ENCODE data around the gene HSD11B1L. TPM values are rescaled to one million over a fixed set of nuclear protein-coding genes. Genes with fewer than 3 reads are reported as not detected.

The HSD11B1L gene
- total RNA-seq, 1 experiment from 2014 or later, result 6.0 TPM

DNA sequence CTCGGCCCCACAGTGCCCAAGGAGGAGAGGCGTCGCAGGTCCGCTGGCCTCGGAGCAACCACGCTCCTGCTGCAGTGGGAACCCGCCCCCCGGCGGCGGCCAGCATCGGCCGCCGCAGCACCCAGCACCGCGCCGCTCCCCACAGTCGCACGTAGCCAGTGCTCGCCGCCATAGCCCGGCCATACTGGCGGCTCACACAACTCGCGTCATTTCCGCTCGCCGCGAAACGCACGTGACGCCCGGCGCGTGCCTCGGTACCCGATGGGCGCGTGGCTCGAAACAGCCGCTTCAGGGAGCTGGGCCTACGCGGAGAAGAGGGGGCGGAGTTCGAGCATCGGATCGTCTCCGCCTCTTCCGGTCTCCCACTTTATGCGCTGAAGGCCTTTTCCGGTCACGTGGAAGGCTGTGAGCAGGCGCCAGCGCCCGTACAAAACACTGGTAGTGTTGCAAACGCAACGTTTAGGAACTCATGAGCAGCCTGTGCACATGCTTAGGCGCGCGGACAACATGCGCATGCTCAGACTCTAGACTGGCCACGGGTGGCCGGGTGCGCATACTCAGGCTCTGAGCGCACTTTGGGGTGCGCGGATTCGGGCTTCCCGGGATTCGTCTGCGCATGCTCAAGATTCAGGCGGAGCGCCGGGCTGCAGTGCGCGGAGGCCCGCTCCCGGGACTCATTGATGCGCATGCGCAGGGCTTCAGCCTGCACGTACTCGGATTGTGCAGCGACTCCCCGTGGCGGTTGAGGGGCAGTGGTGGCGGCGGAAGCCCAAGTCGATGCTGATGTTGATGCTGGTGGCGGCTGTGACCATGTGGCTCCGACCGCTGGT lies 39.3 kb downstream of the HSD11B1L start, which contains the start of the genes CATSPERD and LONP1 (continued):
- TF ChIP-seq, protein P1, sequence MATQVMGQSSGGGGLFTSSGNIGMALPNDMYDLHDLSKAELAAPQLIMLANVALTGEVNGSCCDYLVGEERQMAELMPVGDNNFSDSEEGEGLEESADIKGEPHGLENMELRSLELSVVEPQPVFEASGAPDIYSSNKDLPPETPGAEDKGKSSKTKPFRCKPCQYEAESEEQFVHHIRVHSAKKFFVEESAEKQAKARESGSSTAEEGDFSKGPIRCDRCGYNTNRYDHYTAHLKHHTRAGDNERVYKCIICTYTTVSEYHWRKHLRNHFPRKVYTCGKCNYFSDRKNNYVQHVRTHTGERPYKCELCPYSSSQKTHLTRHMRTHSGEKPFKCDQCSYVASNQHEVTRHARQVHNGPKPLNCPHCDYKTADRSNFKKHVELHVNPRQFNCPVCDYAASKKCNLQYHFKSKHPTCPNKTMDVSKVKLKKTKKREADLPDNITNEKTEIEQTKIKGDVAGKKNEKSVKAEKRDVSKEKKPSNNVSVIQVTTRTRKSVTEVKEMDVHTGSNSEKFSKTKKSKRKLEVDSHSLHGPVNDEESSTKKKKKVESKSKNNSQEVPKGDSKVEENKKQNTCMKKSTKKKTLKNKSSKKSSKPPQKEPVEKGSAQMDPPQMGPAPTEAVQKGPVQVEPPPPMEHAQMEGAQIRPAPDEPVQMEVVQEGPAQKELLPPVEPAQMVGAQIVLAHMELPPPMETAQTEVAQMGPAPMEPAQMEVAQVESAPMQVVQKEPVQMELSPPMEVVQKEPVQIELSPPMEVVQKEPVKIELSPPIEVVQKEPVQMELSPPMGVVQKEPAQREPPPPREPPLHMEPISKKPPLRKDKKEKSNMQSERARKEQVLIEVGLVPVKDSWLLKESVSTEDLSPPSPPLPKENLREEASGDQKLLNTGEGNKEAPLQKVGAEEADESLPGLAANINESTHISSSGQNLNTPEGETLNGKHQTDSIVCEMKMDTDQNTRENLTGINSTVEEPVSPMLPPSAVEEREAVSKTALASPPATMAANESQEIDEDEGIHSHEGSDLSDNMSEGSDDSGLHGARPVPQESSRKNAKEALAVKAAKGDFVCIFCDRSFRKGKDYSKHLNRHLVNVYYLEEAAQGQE (IDR thresholded peaks at IDR 0.05; ENCODE audit: low read depth), result no peak
- peak; percentile 73; the same call in 1 of the 2 replicates for TF ChIP-seq CBX3 (IDR thresholded peaks at IDR 0.05; ENCODE audit: low read depth)
- TF ChIP-seq YY1 (IDR thresholded peaks at IDR 0.05; ENCODE audit: extremely low read depth, insufficient replicate concordance, low read depth, low read length), result peak; percentile 97
- no peak for TF ChIP-seq JUND (IDR thresholded peaks at IDR 0.05)
- TF ChIP-seq, protein P2, sequence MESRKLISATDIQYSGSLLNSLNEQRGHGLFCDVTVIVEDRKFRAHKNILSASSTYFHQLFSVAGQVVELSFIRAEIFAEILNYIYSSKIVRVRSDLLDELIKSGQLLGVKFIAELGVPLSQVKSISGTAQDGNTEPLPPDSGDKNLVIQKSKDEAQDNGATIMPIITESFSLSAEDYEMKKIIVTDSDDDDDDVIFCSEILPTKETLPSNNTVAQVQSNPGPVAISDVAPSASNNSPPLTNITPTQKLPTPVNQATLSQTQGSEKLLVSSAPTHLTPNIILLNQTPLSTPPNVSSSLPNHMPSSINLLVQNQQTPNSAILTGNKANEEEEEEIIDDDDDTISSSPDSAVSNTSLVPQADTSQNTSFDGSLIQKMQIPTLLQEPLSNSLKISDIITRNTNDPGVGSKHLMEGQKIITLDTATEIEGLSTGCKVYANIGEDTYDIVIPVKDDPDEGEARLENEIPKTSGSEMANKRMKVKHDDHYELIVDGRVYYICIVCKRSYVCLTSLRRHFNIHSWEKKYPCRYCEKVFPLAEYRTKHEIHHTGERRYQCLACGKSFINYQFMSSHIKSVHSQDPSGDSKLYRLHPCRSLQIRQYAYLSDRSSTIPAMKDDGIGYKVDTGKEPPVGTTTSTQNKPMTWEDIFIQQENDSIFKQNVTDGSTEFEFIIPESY (IDR thresholded peaks at IDR 0.05; ENCODE audit: extremely low read depth, insufficient replicate concordance, low read length), result no peak
- no peak for TF ChIP-seq EZH2phosphoT487 (IDR thresholded peaks at IDR 0.05; ENCODE audit: borderline replicate concordance)
- no peak for TF ChIP-seq RAD21 (IDR thresholded peaks at IDR 0.05; ENCODE audit: low read depth)
- TF ChIP-seq TCF7L2 (IDR thresholded peaks at IDR 0.05; ENCODE audit: borderline replicate concordance, extremely low read depth, insufficient read depth, insufficient read length), result no peak
- TF ChIP-seq EGR1 (IDR thresholded peaks at IDR 0.05; ENCODE audit: low read depth), result peak; percentile 84
- peak; percentile 67 for TF ChIP-seq POLR2A (IDR thresholded peaks at IDR 0.05; ENCODE audit: borderline replicate concordance, extremely low read depth, insufficient read depth, insufficient read length)
- no peak; the same call in 1 of the 2 replicates for TF ChIP-seq ELF1 (IDR thresholded peaks at IDR 0.05; ENCODE audit: borderline replicate concordance, low read depth)
- TF ChIP-seq CEBPB (IDR thresholded peaks at IDR 0.05; ENCODE audit: low read depth), result no peak
- TF ChIP-seq, protein P3, sequence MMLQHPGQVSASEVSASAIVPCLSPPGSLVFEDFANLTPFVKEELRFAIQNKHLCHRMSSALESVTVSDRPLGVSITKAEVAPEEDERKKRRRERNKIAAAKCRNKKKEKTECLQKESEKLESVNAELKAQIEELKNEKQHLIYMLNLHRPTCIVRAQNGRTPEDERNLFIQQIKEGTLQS (IDR thresholded peaks at IDR 0.05), result no peak
- peak; percentile 67 for TF ChIP-seq SP1 (IDR thresholded peaks at IDR 0.05; ENCODE audit: low read depth)
